K562 (cell line): ENCODE results near the gene GLIS1. TPM values are rescaled to one million over a fixed set of nuclear protein-coding genes. Genes with fewer than 3 reads are reported as not detected.

Experiments
- ATAC-seq: fragments of 200-7000 bp; cut with Tn5 transposase; 3 replicates; pipeline ENCODE4 v1.9.1; 2020; ENCODE audit warnings: moderate library complexity
- BruUV-seq: library from RNA; stranded (reverse); fragments of 400-500 nt; replicated peaks from 2 replicates; lab custom pipeline; 2021; lab: Mats Ljungman, UMichigan
- CTCF ChIA-PET: fragments of 300-600 bp; formaldehyde crosslinking; extraction: SDS; loops from one replicate; lab custom pipeline; 2021; ENCODE audit warnings: low intra/inter-chr PET ratio; lab: Yijun Ruan, JAX
- POLR2A ChIA-PET: fragments of 300-600, 350-650 bp; sonication (Branson Sonifier 250); formaldehyde crosslinking; extraction: SDS; loops from one replicate; lab custom pipeline; 2021; ENCODE audit warnings: antibody characterized with exemption, inconsistent platforms; lab: Yijun Ruan, JAX
- DNase-seq, 4 experiments: peaks; one replicate each; pipeline versions ENCODE4 v3.0.0 to v3.0.0-alpha.2; 2011 to 2018; ENCODE audit warnings: low spot score in 3 of 4, mixed read lengths in 3 of 4; ENCODE audit errors: extremely low read depth in 1 of 4
- FAIRE-seq: peaks from 2 replicates; lab custom pipeline; 2011; peaks lifted over from hg19 to GRCh38; lab: Jason Lieb, UNC
- H2AFZ ChIP-seq: 2 replicates; pipeline ENCODE4 v1.6.0; 2011; ENCODE audit warnings: low read depth, low read length, control low read depth, inconsistent platforms
- H3K27ac ChIP-seq: fragments of 200-600 bp; 3 replicates; pipeline ENCODE4 v1.8.0; 2011; ENCODE audit warnings: low read depth, mild to moderate bottlenecking, control low read depth, inconsistent platforms, low read length, moderate library complexity, mixed read lengths; ENCODE audit errors: extremely low read depth
- H3K27me3 ChIP-seq, 2 experiments: fragments of 300-600 bp in 1 of 2; 2 replicates in 1 of 2; 3 replicates in 1 of 2; pipeline versions ENCODE4 v1.6.0 to v1.8.0; 2011; ENCODE audit warnings: inconsistent platforms in 2 of 2, low read length in 2 of 2, mild to moderate bottlenecking in 1 of 2, mixed read lengths in 1 of 2, moderate library complexity in 1 of 2; ENCODE audit not compliant: control insufficient read depth in 2 of 2, insufficient read depth in 2 of 2
- H3K36me3 ChIP-seq: fragments of 300-600 bp; 3 replicates; pipeline ENCODE4 v1.8.0; 2011; ENCODE audit warnings: mild to moderate bottlenecking, low read length, inconsistent platforms; ENCODE audit not compliant: control insufficient read depth, insufficient read depth
- H3K4me1 ChIP-seq, 2 experiments: fragments of 200-600 bp in 1 of 2; replicated peaks in 1 of 2; 2 replicates in 1 of 2; 3 replicates in 1 of 2; pipeline versions ENCODE4 v1.5.1 to v1.8.0; 2011; ENCODE audit warnings: inconsistent platforms in 2 of 2, low read length in 2 of 2, mild to moderate bottlenecking in 1 of 2, mixed read lengths in 1 of 2, moderate library complexity in 1 of 2; ENCODE audit not compliant: control insufficient read depth in 2 of 2, insufficient read depth in 2 of 2
- H3K4me2 ChIP-seq: 2 replicates; pipeline ENCODE4 v1.6.1; 2011; ENCODE audit warnings: low read length, control low read depth, inconsistent platforms, mixed read lengths; ENCODE audit not compliant: insufficient read depth
- H3K4me3 ChIP-seq: fragments of 200-600 bp; sonication (generic), shearing (Covaris generic); 2 replicates; pipeline ENCODE4 v1.5.1; 2016; ENCODE audit warnings: control low read depth, inconsistent platforms
- H3K79me2 ChIP-seq: fragments of 200-600 bp; 3 replicates; pipeline ENCODE4 v1.8.0; 2011; ENCODE audit warnings: low read length, inconsistent platforms; ENCODE audit not compliant: control insufficient read depth, insufficient read depth
- H3K9ac ChIP-seq, 2 experiments: 2 replicates each; pipeline versions ENCODE4 v1.6.0 to v1.6.1; 2011; ENCODE audit warnings: low read depth in 2 of 2, low read length in 2 of 2, control low read depth in 1 of 2, inconsistent platforms in 1 of 2, mild to moderate bottlenecking in 1 of 2, mixed read lengths in 1 of 2; ENCODE audit not compliant: insufficient read depth in 1 of 2
- H3K9me1 ChIP-seq: one replicate; pipeline ENCODE4 v1.6.0; 2011; ENCODE audit warnings: inconsistent platforms, mild to moderate bottlenecking, low read length, moderate library complexity; ENCODE audit not compliant: control insufficient read depth, insufficient read depth
- H3K9me3 ChIP-seq: replicated peaks from 2 replicates; pipeline ENCODE4 v1.5.1; 2011; ENCODE audit warnings: low read depth, low read length, inconsistent platforms; ENCODE audit not compliant: control insufficient read depth, insufficient read depth
- H4K20me1 ChIP-seq: replicated peaks from 2 replicates; pipeline ENCODE4 v1.6.1; 2011; ENCODE audit warnings: low read length, inconsistent platforms, mixed read lengths; ENCODE audit not compliant: control insufficient read depth, insufficient read depth
- ESRRA ChIP-seq: fragments of 450-650 bp; IDR thresholded peaks from 2 replicates; pipeline ENCODE4 v1.6.1; 2014; ENCODE audit warnings: low read depth, mild to moderate bottlenecking, moderate library complexity, borderline replicate concordance
- HDAC8 ChIP-seq: fragments of 450-650 bp; IDR thresholded peaks from 2 replicates; pipeline ENCODE4 v1.6.1; 2016; ENCODE audit warnings: mild to moderate bottlenecking, missing genetic modification characterization, moderate library complexity, missing compliant biosample characterization
- MYC ChIP-seq, 2 experiments: fragments of 250-450 bp in 1 of 2; sonication (Bioruptor Pico) in 1 of 2; IDR thresholded peaks; 2 replicates each; pipeline versions ENCODE4 v1.5.1 to v1.6.1; 2012 to 2021; ENCODE audit warnings: low read depth in 2 of 2, borderline replicate concordance in 1 of 2, improper control_type of control experiment in 1 of 2, low read length in 1 of 2, mild to moderate bottlenecking in 1 of 2, moderate library complexity in 1 of 2
- NFIC ChIP-seq: fragments of 450-650 bp; IDR thresholded peaks from 2 replicates; pipeline ENCODE4 v1.6.1; 2017; ENCODE audit warnings: mild to moderate bottlenecking, inconsistent platforms
- PYGO2 ChIP-seq: fragments of 450-650 bp; IDR thresholded peaks from 2 replicates; pipeline ENCODE4 v1.6.1; 2016; ENCODE audit warnings: mild to moderate bottlenecking, missing genetic modification characterization, moderate library complexity, missing compliant biosample characterization
- ZBTB2 ChIP-seq: fragments of 450-650 bp; IDR thresholded peaks from 2 replicates; pipeline ENCODE4 v1.6.1; 2016; ENCODE audit warnings: antibody characterized with exemption
- ZNF444 ChIP-seq: fragments of 250-450 bp; sonication (Bioruptor Pico); IDR thresholded peaks from 2 replicates; pipeline ENCODE4 v1.4.0; 2020; ENCODE audit warnings: mild to moderate bottlenecking, moderate library complexity
- WGBS: fragments of 100-300 bp; shearing (Covaris generic); methylation state at CpG from one replicate; pipeline ENCODE4 v1.1.6; 2016; ENCODE audit warnings: low coverage, mixed read lengths; ENCODE audit not compliant: insufficient coverage; ENCODE audit errors: missing lambda C conversion rate; 5-methylcytosine and 5-hydroxymethylcytosine counted together
- in situ Hi-C: fragments of 300-500 bp; cut with MboI; formaldehyde crosslinking; loops from 4 replicates; pipeline ENCODE4 v1.15.0; 2018; ENCODE audit warnings: inconsistent platforms, mixed read lengths
- intact Hi-C: fragments of 100-400 bp; cut with micrococcal nuclease; formaldehyde crosslinking; loops from 2 replicates; pipeline ENCODE4 v1.14.2; 2022
- polyA plus RNA-seq, 8 experiments: library from polyadenylated mRNA; depleted of rRNA in 4 of 8; stranded (reverse) in 5 of 8; unstranded in 3 of 8; fragments of >200 nt; fragmentation: Nextera tagmentation in 2 of 8; fragmentation: Illumina TruSeq in 1 of 8; extraction: Ambion mirVana in 2 of 8; extraction: Trizol in 1 of 8; gene quantifications; 2 replicates each; pipeline versions ENCODE4 v1.2.1 to v1.2.3, GENCODE V29; 2011 to 2014; ENCODE audit warnings: inconsistent platforms in 1 of 8, missing spikeins in 1 of 8
- total RNA-seq, 7 experiments: library from RNA; depleted of rRNA in 6 of 7; stranded (reverse); fragments of >200 nt in 6 of 7; fragmentation: Illumina TruSeq in 2 of 7; extraction: Trizol in 2 of 7; gene quantifications; 2 replicates each; pipeline versions ENCODE4 v1.2.1 to v1.2.3, GENCODE V29; 2011 to 2021; ENCODE audit warnings: low replicate concordance in 1 of 7

GLIS1 gene
- total and polyA plus RNA-seq, 9 of the 15 experiments (the other 6 are each of a cell fraction or from before 2014, with no cell fraction given) = not detected

GRCh38 chr1:53549287-53549686, 189.7 kb downstream of the GLIS1 start:
- in situ Hi-C loops = no loop called here
- POLR2A ChIA-PET = interaction anchor here (0.6 to 1.1 kb wide), 3 partner anchors 15 to 933 kb away, joined by 3 to 4 read pairs (median 3); no protein-coding TSS in a partner anchor
- no TSS peak for BruUV-seq
- FAIRE-seq (no peak), ATAC-seq (no peak), DNase-seq (no peak)
- TF ChIP-seq NFIC (no peak), ZNF444 (no peak), PYGO2 (tag) (no peak), MYC (IDR thresholded peaks at IDR 0.05; ENCODE audit: low read depth, low read length) (no peak), MYC (CRISPR knock-in tag; IDR thresholded peaks at IDR 0.05; ENCODE audit: borderline replicate concordance, low read depth) (no peak), ESRRA (no peak), ZBTB2 (no peak), HDAC8 (tag) (no peak)
- H3K9me1 ChIP-seq = no peaks in the 10 kb centered on the region
- H3K79me2 ChIP-seq = no peaks in the 10 kb centered on the region
- no peak overlapping the region for H3K27ac ChIP-seq
- intact Hi-C loops = no loop called here
- H3K4me1 ChIP-seq = no peaks in the 10 kb centered on the region
- no peak overlapping the region for H3K4me2 ChIP-seq
- peaks cover 27 to 71% of the 10 kb centered on the region in 2 experiments for H3K27me3 ChIP-seq
- no peak overlapping the region for H3K9ac ChIP-seq
- H4K20me1 ChIP-seq = peaks cover 5% of the 10 kb centered on the region; the same call in 1 of the 2 replicates
- H3K4me3 ChIP-seq = no peak overlapping the region
- WGBS = 0% methylated on average over 2 of the region's 2 CpGs
- no peaks in the 10 kb centered on the region for H3K36me3 ChIP-seq
- H2AFZ ChIP-seq = no peak overlapping the region
- CTCF ChIA-PET = no interaction called here
- no peaks in the 10 kb centered on the region for H3K9me3 ChIP-seq
